NCI-H2107 treated with DMSO at 0.1 percent for 48 hours (cell line): ENCODE data around the gene PHC2.
"Not testable (repeated sequence)": the region's sequence is repeated elsewhere in the genome, so short reads cannot be mapped to it uniquely, and the experiment has no call there.

Source experiments
- DNase-seq: peaks from one replicate; lab custom pipeline; 2025; ENCODE audit not compliant: unreplicated experiment; lab: John Stamatoyannopoulos, UW

Gene PHC2

DNA sequence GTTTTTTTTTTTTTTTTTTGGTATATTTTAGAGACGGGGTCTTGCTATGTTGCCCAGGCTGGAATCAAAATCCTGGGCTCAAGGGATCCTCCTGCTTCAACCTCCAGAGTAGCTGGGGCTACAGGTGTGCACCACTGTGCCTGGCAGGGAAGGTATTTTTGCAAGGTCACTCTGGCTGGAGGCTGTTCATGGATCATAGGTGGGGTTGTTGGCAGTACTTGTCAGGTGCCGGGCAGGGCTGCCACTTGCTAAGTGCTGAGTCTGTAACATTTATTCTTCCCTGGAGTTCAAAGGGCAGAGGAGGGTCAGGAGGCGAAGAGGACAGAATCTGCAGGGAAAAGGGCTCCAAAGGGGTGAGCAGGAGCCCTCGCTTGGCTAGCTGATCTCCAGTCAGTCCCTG is 134.1 kb downstream of the PHC2 start:
- DNase-seq = no peak

- DNase-seq = no peak
Observed at GRCh38 chr1:33296082-33296458, 134.8 kb downstream of the PHC2 start.

- DNase-seq = peak; percentile 72
Observed at GRCh38 chr1:33295450-33296081, 135.3 kb downstream of the PHC2 start.

DNA sequence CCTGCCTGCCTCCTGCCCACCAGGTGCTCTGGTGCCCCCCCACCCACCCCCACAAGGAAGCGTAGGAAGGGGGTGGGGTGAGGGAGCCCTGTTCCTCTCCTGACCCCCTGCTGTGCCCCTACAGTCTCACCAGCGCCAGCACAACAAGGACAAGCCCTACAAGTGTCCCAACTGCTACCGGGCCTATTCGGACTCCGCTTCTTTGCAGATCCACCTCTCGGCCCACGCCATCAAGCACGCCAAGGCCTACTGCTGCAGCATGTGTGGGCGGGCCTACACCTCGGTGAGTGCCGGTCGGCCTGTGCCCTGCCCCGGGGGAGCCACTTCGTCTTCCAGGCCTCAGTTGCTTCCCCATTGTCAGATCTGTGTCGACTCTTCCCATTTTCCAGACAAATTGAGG is 135.9 kb downstream of the PHC2 start:
- no peak for DNase-seq

- DNase-seq = no peak
Observed at GRCh38 chr1:33294071-33295010, 136.6 kb downstream of the PHC2 start.

DNA sequence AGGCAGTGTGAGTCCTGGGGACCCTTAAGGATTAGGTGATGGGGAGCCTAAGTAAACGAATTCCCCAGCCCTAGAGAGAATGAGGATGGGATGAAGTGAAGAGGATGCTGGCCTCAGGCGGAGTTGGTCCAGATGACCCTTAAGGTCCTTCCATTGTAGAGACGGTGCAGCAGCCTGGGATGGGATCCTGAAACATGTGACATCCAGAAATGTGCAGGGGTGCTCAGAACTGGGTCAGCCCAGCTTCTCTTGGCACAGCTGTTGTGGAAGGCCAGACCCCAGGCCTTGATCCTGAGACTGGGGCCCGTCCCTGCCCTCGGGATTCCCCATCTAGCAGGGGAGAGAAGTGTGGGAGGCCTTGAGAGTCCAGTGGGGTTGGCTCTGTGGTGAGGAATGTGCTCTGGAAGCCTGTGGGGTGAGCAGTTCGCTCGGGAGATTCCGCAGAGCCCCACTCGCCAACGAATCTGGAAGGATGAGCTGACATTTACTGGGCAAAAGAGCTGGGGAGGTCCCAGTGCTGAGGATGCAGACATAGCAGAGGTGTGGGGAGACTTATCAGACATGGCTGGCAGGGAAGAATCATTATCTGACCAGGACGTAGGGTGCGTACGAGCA is 138.1 kb downstream of the PHC2 start:
- DNase-seq = no peak

- not testable (repeated sequence) for DNase-seq
Observed at GRCh38 chr1:33290615-33291014, 140.3 kb downstream of the PHC2 start.

DNA sequence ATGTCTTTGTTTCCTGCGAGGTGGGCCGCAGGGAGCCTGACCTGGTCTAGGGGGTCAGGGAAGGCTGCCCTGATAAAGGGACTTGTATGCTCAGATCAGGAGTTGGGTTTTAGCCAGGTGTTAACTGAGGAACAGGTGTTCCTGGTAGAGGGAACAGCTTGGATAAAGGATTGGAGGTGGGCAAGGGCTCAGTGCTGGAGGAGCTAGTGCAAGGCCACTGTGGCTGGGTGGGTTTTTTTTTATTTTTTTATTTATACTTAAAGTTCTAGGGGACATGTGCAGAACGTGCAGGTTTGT is 141.1 kb downstream of the PHC2 start:
- DNase-seq = no peak

DNA sequence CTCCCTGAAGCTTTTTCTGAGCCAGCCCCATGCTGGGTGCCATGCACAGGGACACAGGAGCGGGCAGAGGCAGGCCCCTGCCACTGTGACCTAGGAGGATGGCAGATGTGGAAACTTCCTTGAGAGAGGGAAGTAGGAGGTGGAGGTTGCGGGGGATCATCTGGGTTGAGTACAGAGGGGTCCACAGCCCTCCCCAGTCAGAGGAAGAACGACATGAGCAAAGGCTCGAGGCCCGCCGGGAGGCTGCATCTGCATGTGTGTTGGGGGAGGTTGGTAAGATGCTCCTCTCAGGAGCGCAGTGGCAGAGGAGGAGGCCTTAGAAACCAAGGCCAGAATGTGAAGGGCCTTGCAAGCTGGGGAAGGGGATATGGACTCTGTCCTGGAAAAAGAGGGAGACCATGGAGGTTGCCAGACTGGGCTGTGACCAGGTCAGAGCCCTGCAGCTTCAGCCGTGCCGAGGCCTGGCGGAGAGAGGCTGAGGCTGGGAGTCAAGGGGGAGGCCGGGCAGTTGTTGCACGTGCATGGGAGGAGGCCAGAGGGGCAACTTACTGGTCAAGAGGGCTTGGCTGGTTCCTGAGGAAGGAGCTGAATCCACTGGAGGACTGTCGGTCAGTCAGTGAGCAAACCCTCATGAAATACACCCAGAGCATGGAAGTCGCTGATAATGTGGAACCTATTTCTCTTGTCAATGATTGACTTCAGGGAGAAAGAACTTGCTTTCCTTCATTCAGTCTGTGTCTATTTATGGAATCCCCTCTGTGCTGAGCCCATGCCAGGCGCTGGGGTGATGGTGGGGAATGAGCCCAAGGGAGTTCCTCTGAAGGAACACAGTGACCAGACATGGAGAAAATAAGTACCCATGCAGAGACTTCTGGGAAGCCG is 141.7 kb downstream of the PHC2 start:
- DNase-seq = no peak

GRCh38 chr1:33287317-33287716 is 143.6 kb downstream of the PHC2 start:
- no peak for DNase-seq

GRCh38 chr1:33286451-33287185 is 144.3 kb downstream of the PHC2 start:
- DNase-seq = no peak

- no peak for DNase-seq
Observed at GRCh38 chr1:33284049-33284448, 146.8 kb downstream of the PHC2 start.

GRCh38 chr1:33282791-33283190 is 148.1 kb downstream of the PHC2 start:
- DNase-seq = no peak

- DNase-seq = no peak
Observed at GRCh38 chr1:33281554-33282303, 149.2 kb downstream of the PHC2 start.

GRCh38 chr1:33280091-33280661 is 150.7 kb downstream of the PHC2 start:
- DNase-seq = no peak

DNA sequence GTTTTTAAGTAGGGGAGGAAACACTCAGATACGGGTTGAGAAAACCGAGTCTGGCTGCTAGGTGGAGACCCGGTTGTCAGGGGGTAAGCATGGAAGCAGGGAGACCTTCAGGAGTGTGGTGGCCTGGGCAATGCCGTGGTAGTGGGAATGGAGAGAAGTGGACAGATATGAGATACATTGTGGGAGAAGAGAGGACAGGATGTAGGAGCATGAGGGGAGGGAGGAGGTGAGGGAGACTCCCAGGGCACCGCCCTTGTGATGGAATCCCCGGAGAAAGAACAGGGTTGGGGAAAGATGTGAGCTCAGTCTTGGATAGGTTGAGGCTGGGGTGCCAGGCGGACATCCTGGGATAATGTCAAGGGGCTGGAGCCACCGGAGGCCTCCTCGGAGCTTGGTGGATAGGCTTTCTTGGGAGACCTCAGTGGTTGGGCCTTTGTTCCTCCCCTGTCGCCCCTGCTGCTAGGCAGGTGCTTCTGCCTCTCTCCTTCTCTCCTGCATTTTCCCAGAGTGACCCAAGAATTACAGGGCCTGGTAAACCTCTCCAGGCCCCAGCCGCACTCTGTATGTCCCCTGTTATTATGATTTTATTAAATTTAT is 153.3 kb downstream of the PHC2 start:
- DNase-seq = no peak

DNA sequence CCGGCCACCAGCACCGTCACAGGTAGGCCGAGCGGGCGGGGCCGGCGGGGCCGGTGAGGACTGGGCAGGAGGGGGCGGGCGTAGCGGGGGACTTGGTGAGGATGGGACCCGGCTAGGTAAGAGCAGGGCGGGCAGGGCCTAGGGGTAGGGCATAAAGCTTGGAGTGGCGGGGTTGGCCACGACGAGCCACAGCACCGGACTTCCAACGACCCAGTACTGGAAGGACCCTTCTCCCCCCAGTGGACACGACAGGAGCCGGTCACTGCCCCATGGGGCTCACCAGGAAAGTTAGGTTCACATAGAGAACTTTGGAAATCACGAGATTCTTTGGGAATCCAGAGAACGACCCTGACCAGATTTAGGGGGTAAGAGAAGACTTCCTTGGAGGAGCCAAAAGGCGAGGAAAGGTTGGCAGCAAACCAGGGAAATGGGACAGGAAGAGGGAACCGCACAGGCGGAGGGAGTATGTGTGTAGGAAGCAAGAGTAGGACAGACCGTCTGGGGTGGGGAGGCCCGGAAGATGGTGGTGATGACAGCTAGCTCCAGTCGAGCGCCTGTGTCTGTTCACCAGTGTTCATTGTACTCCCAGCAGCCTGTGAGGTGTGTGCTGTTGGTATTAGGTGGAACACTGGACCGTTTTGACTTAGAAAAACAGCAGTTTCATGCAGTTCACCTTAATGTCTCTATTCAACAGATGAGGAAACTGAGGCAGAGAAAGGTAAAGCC is 154.2 kb downstream of the PHC2 start:
- no peak for DNase-seq
